LNCAP (cell line): Measurements from ENCODE around the gene KCNK5.

Source experiments
- TF ChIP-seq, protein P1 (sequence below): fragments of 450-650 bp; IDR thresholded peaks from 2 replicates; pipeline ENCODE4 v1.5.1; 2017; ENCODE audit warnings: mild to moderate bottlenecking

The KCNK5 gene

DNA sequence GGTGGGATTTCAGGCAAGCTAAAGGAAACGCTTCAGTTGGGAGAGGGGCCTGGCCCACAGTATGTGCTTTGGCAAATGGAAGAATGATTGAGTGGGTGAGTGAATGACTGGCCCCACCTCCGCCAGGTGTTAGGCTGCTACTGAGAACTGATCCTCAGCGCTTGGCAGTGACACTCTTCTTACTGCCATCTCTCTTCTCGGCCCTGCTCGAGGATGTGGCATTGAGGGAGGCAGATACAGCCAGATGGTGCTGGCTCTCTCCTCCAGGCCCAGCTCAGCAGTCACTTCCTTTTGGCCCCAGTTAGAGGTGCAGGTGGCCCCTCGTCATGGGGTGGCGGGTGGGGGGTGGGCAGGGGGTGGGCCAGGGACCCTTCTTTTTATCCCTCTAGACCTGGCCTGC is 38.9 kb upstream of the KCNK5 start:
- TF ChIP-seq, protein P1, sequence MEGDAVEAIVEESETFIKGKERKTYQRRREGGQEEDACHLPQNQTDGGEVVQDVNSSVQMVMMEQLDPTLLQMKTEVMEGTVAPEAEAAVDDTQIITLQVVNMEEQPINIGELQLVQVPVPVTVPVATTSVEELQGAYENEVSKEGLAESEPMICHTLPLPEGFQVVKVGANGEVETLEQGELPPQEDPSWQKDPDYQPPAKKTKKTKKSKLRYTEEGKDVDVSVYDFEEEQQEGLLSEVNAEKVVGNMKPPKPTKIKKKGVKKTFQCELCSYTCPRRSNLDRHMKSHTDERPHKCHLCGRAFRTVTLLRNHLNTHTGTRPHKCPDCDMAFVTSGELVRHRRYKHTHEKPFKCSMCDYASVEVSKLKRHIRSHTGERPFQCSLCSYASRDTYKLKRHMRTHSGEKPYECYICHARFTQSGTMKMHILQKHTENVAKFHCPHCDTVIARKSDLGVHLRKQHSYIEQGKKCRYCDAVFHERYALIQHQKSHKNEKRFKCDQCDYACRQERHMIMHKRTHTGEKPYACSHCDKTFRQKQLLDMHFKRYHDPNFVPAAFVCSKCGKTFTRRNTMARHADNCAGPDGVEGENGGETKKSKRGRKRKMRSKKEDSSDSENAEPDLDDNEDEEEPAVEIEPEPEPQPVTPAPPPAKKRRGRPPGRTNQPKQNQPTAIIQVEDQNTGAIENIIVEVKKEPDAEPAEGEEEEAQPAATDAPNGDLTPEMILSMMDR: no peak

DNA sequence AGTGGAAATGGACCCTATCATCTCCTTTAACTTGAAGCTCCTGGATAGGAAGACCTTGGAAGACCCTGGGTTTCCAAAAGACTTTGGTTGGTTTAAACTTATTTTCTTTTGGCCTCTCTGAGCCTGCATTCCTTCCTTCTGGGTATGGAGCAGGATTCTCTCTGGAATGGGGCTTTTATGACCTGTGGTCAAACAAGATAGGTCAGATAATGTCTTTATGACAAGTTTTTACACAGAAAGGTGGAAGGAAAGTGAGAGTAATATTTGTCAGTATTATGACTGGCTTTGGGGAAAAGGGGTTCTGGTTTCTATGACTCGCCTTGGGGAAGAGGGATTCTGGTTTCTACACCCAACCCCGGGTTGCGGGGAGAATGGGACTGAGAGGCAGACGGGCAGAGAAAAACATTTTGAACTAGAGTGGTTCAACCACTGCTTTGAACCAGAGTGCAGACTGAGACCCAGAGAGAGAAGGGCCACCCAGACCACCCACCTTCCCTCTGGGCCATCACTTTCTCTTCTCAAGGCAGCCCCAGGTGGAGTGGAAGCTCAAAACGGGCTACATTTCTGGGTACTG is 37.6 kb upstream of the KCNK5 start:
- TF ChIP-seq, protein P1: no peak

DNA sequence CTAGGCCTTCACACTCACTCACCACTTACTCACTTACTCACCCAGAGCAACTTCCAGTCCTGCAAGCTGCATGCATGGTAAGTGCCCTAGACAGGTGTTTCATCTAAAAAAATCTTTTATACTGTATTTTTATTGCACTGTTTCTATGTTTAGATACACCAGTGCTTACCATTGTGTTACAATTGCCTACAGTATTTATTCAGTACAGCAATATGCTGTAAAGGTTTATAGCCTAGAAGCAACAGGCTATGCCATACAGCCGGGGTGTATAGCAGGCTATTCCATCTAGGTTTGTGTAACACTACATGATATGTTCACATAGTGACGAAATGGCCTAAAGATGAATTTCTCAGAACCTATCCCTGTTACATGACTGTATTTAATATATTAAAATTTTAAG is 37.1 kb upstream of the KCNK5 start:
- TF ChIP-seq, protein P1: no peak

DNA sequence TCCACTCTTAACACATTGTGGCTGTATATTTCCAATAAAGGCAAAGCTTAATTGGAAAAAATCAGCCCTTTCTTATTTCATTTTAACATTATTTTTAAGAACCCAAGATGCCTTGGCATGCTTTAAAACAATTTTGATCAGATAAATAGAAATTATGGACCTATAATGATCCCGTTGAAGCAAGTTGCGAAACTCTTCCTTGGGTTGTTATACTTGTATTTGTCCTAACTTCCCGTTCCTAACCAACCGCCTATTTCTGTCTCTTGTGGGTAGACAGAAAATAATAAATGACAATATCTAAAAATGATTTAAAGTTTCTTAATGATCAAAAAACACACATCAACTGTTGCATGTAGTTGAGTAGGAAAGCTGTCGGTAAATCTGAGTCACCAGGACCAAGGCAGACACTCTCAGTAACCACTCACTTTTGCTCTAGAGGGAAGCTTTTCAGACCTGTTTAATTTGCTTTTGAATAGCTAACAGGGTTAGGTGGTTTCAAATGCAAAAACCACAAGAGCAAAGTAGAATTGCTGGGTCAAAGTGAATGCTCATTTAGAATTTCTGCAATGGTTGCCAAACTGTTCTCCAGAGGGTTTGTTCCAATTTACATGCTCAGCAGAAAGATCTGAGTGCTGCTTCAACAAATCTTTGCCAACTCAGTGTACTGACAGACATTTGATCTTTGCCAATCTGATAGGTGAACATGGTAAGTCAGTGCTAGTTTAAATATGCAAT is 34.2 kb upstream of the KCNK5 start:
- TF ChIP-seq, protein P1: no peak

DNA sequence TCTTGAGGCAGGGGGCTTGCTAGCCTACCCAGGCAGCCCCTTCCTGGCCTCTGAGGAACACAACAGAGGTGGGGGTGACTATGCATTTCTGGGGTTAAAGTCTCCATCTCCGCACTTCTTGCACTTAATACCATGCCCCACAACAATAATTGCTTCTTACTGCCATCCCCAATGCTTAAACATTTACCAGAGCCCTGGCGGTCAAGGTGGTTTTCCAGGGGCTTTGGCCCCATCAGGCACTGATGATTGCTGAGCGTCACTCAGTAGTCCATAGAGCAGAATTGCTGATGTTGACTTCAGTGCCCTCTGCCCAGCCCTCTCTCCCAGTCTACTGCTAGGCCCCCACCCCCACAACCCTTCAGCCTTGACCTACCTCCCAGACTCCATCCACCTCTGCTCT is 32.5 kb upstream of the KCNK5 start:
- TF ChIP-seq, protein P1: no peak

DNA sequence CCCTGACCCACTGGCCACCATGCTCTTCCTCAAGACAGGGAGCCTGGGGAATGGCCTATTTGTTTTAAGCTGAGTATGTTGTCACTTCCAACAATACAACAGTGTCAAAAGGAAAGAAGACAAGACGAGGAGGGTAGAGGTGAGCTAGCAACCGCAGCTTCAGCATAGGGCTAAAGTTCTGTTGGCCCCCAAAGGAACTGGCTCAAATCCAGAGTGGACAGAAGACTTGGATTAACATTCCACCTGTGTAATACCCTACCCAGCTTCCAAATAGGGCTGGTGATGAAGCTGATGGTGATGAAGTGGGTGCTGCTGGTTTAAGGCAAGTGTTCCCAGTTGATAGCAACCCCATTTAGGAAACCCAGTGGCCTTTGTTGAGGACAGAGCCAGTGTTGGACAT is 31.7 kb upstream of the KCNK5 start:
- TF ChIP-seq, protein P1: no peak

DNA sequence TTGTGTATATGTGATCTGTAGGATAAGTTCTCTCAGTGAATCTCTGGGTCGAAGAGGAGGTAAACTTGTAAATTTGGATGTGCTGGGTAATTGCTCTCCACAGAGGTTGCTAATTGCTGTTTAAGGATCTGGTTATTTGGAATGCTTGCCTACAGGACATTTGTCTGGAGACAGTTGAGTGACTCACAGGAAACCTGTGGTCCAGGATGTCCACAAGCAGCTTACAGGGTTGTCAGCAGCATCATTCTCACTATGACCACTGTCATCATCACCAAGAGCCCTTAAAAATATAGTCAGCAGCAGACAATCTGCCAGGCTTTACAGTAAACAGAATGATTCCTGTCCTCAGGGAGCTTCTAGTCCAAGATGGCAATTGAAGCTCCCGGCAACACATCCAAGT is 31.2 kb upstream of the KCNK5 start:
- TF ChIP-seq, protein P1: no peak
